GM08714 (cell line): ENCODE measurements around the gene PRCP.

Source experiments
- H3K4me3 ChIP-seq: fragments of 200-500 bp; sonication (Bioruptor generic); 2 replicates; pipeline ENCODE4 v1.5.1; 2014; ENCODE audit warnings: mild to moderate bottlenecking, low read length, inconsistent platforms
- ZNF274 ChIP-seq: IDR thresholded peaks from 2 replicates; pipeline ENCODE4 v1.6.1; 2012; ENCODE audit warnings: mild to moderate bottlenecking, low read depth, low read length

The PRCP gene

DNA sequence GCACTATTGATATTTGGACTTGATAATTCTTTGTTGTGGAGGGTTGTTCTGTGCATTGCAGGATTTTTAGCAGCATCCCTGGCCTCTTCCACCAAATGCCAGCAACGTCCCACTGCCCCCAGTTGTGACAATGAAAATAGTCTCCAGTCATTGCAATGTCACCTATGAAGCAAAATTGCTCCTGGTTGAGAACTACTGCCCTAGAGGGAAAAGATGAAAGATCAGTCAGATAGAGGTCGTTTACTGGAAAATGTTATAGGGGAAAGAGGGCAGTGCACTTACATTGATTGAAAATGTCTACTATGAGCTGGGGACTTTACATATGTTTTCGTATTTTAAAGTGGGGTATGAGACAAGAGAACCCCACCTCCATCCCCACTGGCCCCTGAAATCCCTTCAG lies 89.5 kb downstream of the PRCP start:
- H3K4me3 ChIP-seq, result no peak overlapping the region
- no peak for TF ChIP-seq ZNF274

- TF ChIP-seq ZNF274, result no peak
Observed at GRCh38 chr11:82810326-82810725, 89.9 kb downstream of the PRCP start.

DNA sequence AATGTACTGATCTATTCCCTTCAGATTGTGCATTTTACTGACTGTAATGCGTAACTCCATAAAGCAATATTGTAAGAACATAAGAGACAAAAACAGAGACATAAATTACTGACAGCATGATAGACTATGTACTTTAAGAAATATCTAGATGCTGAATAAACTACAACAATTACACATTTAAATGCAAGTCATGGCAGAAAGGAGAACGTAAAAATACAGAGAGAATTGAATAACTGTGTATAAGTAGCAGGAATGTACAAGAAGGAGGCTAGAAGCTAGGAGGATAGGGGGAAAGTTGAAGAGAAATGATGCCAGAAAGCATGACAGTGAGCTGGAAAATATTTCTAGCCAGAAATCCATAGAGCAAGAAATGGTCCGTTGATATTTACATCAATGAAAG lies 92.6 kb downstream of the PRCP start:
- no peak for TF ChIP-seq ZNF274
- no peak overlapping the region for H3K4me3 ChIP-seq

More at GRCh38 chr11:82810326-82810725, 89.9 kb downstream of the PRCP start:
- no peak overlapping the region for H3K4me3 ChIP-seq

DNA sequence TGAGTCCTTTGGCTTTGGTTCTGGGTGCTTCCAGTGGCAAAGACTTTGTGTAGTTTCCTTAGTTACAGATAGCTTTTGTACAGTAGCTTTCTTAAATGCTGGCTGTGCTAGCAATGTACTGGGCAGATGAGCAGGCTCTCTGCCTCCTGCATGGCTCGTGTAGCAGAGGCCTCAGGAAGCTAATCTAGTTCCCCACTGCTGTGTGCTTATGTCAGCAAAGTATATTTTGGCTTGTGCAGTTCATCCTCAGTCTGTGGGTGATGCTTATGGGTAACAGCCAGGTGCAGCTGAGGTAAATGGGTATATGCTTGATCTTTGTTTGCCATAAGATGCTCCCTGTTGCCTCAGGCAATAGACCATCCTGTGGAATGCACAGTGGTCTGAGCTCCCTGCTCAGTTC lies 97.5 kb downstream of the PRCP start:
- TF ChIP-seq ZNF274, result no peak
- no peak overlapping the region for H3K4me3 ChIP-seq

GRCh38 chr11:82796998-82797961 lies 103.0 kb downstream of the PRCP start:
- TF ChIP-seq ZNF274, result no peak
- no peak overlapping the region for H3K4me3 ChIP-seq

- H3K4me3 ChIP-seq, result no peak overlapping the region
- TF ChIP-seq ZNF274, result no peak
Observed at GRCh38 chr11:82794490-82794889, 105.7 kb downstream of the PRCP start.

- TF ChIP-seq ZNF274, result no peak
- no peak overlapping the region for H3K4me3 ChIP-seq
Observed at GRCh38 chr11:82792822-82793569, 107.2 kb downstream of the PRCP start.

DNA sequence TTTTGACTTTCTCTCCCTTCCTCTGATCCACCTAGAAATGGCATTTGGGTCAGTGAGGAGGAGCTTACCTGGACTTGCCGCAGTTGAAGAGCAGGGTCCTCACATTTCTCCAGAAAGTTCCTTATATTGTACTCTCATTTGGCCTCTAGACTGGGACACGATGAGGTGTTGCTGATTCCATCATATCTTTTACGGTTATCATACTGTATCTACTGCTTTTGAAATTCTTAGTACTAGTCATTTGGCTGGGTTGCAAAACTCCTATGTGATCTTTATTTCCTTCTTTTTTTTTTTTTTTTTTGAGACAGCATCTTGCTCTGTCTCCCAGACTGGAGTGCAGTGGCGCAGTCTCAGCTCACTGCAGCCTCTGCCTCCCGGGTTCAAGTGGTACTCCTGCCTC lies 107.9 kb downstream of the PRCP start:
- TF ChIP-seq ZNF274, result no peak
- H3K4me3 ChIP-seq, result no peak overlapping the region

DNA sequence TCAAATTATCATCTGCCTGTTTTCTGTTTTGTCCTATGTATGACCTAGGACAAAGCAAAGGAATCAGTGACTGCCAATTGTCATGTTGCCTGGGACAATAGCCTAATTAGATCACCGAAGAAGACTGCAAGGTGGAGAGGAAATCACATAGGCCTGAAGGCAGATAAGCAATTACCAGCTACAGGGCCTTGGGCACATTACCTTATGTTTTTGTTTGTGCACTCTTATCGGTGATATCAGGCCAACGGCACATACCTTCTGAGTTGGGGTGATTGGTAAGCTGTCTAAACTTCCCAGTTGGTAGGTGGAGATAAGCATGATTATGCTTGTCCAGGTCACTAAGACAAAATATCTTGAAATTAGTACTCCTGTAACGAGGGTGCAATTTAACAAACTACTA lies 108.5 kb downstream of the PRCP start:
- no peak overlapping the region for H3K4me3 ChIP-seq
- no peak for TF ChIP-seq ZNF274

- no peak for TF ChIP-seq ZNF274
- H3K4me3 ChIP-seq, result no peak overlapping the region
Observed at GRCh38 chr11:82790723-82791484, 109.3 kb downstream of the PRCP start.

GRCh38 chr11:82787981-82788380 lies 112.2 kb downstream of the PRCP start:
- no peak for TF ChIP-seq ZNF274
- H3K4me3 ChIP-seq, result no peak overlapping the region

DNA sequence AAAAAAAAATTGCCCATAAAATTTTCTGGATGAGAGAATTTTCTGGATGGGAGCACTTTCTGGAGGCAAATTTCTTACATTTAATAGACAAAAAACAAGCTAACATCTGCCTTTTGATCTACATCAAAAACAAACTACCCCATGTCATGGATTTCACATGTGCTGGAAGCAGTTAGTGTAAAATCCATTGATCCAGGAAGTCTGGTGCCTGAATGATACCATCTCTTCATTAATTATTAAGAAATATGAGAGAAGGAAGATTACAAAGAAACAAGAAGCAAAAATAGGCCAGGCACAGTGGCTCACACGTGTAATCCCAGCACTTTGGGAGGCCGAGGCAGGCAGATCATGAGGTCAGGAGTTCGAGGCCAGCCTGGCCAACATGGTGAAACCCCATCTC lies 113.4 kb downstream of the PRCP start:
- TF ChIP-seq ZNF274, result no peak

DNA sequence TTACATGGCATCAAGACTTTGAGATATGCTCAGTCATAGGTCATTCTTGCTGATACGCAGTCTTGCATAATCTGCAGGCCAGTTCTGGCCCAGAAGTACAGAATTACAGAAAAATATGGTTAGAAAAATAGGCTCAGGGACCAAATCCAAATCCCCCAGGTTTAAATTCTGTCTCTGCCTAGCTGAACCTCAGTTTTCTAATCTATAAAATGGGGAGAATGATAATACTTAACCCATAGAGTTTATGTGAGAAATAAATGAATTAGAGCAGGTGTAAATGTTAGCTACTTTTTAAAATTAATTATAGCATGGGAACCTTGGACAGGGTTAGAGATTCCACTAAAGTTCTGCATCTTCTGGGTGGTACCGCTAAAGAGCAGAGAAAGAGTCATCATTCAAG lies 114.2 kb downstream of the PRCP start:
- TF ChIP-seq ZNF274, result no peak

More for the DNA sequence above, 113.4 kb downstream of the PRCP start:
- H3K4me3 ChIP-seq, result no peak overlapping the region

GRCh38 chr11:82782825-82783374 lies 117.3 kb downstream of the PRCP start:
- no peak overlapping the region for H3K4me3 ChIP-seq
- TF ChIP-seq ZNF274, result no peak

More for the DNA sequence above, 114.2 kb downstream of the PRCP start:
- H3K4me3 ChIP-seq, result no peak overlapping the region
